NCI-H69 (cell line): ENCODE data around the gene MDH2.
"Not testable (repeated sequence)": the region's sequence is repeated elsewhere in the genome, so short reads cannot be mapped to it uniquely, and the experiment has no call there.

Experiments used
- DNase-seq: peaks from one replicate; lab custom pipeline; 2025; lab: John Stamatoyannopoulos, UW

The MDH2 gene, protein sequence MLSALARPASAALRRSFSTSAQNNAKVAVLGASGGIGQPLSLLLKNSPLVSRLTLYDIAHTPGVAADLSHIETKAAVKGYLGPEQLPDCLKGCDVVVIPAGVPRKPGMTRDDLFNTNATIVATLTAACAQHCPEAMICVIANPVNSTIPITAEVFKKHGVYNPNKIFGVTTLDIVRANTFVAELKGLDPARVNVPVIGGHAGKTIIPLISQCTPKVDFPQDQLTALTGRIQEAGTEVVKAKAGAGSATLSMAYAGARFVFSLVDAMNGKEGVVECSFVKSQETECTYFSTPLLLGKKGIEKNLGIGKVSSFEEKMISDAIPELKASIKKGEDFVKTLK

DNA sequence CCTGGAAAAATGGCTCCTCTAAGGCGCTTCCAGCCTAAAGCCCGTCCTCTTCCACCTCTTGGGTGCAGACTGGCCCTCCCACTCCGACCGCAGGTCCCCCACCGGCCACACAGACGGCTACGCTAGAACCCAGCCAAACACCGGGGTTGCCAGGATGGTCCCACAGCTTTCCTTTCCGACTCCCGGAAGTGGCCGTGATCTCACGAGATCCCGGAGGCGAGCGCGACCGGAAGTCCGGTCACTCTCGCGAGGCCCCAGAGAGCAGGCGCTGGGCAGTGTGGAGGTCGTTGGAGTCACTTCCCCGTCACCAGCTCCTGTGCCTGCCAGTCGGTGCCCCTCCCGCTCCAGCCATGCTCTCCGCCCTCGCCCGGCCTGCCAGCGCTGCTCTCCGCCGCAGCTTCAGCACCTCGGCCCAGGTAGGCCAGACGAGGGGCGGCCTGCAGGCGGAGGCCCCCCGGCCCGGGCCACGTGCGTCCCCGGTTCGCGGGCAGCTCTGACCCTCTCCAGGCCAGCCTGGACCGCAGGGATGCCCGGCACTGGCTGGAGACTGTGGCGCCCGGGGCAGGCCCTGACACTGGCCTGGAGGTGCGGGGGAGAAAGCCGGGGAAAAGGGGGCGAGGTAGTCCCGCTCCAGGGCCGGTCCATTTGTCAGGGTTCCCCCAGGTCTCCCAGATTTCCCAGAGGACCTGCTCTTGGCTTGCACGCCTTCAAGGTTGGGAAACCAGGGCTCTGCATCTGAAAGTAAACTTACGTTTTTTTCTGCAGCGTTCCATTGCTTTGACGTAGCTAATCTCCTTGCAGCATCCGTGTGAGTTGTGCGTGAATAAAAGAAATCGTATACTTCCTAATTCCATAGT is at the start of gene MDH2, which contains the start of gene STYXL1:
Gene MDH2 (plus strand): TSS at position 296 of the 857 bp plus-strand sequence. CDS start 55 bp downstream, at position 351.
Gene STYXL1 (minus strand): TSS at position 190 of the 857 bp plus-strand sequence. CDS start 17,477 bp downstream, outside the sequence.
- DNase-seq = peak; percentile 98

DNA sequence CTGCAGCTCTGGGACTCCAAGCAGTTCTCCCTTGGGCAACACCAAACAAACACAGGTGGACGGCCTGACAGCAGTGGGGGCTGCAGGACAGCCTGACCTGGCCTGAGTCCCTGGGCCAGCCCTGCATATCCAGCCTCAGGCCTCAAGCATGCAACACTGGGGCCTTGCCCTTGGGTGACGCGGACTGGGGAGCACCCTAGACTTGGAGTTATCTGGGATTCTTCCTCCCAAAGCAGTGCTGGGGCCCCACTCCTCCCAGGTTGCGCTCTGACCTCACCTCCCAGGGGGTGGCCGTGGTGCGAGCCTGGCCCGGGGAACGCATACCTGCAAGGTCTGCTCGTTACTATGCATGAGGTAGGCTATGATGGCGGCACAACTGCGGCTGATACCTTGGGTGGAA is 47.3 kb upstream of the MDH2 start:
- no peak for DNase-seq

DNA sequence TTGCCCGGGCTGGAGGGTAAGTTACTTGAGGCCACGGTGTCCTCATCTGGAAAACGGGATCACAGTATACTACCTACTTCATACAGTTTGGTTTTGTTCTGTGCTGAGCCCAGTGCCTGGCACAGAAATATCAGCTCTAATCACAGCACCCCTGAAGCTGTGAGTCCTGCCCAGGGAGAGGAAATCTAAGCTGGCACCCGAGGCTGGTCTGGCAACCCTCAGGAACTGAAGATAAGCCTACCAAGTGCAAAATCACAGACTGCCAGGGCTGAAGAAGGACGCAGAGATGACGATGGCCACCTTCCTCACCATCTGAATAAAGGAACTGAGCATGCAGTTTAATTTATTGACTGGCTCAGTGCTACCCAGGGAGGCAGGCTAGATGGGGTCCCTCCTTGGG is 45.8 kb upstream of the MDH2 start:
- DNase-seq = no peak

DNA sequence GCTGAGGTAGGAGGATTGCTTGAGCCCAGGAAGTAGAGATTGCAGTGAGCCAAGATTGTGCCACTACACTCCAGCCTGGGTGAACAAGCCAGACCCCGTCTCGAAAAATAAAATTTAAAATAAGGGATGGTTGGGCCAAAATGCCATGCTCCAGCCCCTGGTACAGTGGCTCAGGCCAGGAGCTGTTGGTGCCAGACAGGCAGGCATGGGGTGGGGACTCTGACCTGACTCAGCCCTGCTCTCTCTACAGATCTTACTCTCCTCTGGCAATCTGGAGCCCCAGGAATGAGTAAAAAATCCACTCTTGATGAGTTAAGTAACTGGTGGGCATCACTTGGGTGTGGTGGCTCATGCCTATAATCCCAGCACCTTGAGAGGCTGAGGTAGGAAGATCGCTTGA is 45.1 kb upstream of the MDH2 start:
- DNase-seq = no peak

DNA sequence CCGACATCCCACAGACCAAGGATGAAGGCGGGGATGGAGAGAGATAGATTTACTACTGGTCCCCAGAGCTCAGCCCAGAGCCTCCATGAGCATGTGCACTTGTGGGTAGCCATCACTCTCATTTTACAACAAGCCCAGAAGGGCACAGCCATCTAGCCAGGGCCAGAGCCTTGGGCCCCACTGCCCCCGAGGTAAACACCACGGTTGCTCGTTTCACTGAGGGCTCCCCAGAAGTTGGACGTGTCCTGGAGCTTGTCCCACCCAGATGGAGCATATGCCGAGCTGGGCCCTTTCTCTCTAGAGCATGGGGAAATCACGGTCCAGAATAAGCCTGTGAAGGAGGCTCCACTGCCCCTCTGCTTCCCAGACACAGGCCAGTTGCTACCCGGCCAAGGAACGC is 44.6 kb upstream of the MDH2 start:
- no peak for DNase-seq

DNA sequence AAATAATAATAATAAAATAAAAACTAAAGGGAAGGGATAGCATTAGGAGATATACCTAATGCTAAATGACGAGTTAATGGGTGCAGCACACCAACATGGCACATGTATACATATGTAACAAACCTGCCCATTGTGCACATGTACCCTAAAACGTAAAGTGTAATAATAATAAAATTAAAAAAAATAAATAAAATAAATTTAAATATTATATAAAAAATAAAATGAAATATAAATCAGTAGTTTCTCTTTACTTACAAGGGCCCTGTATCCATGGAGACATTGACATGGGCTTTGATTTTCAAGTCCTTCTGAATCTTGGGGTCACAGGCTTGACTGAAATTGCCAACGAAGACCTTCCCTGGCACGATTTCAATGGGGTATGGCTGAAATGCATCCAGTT is 42.9 kb upstream of the MDH2 start:
- not testable (repeated sequence) for DNase-seq

DNA sequence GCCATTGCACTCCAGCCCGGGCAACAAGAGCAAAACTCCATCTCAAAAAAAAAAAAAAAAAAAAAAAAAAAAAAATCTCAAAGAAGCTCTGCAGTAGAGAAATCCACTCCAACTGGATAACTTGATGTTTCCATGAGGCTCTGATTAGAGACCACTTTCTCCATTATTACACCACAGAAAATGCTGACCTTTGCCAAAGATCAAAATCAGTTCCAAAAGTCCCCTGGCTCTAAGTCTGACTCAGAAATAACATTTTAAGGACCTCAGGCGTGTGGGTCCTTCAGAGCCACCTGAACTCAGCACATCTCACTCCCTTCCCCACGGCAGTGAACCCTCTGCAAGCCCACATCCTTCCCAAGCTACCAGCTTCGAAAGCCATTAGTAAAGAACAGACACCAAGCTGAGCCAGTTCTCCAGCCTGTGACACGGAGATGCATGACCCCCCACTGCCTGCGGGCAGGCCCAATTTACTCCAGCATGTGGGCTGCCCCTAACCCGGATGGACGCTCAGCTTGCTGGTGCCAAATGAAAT is 39.7 kb upstream of the MDH2 start:
- DNase-seq = no peak

DNA sequence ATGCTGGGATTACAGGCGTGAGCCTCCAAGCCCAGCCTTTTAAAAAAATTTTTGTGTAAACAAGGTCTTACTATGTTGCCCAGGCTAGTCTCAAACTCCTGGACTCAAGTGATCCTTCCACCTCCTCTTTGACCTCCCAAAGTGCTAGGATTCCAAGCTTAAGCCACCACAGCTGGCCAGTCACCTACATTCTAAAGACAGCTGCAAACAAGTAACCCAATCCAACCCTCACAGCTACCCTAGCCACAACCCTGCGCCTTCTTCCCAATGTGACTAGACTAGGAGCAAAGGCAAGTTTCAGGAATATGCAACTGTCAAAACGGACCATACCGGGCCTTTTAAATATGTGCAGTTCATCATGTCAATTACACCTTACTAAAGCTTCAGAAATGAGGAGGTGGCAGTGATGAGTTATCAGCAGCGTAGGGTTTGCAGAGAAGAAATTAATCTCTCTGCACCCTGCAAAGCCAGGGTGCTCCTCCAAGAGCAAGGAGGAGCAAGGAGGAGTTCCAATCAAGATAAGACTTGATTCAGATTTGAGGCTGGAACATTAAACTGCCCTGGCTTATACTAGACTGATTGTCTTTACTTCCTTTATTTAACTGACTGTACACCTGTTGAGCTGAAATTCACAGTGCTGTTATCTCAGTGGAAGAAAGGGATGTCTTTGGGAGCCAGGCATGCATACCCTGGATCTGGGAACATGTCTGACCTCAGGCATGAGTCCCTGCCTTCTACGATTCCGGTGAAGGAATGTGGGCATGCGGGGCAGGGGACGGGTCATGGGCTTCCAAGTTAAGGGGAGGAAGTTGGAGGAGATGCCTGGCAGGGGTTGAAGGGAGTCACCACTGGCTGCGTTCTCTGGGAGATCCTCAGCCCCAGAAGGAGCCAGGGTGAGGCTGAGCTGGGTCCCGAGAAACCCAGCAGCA is 38.0 kb upstream of the MDH2 start:
- no peak for DNase-seq

DNA sequence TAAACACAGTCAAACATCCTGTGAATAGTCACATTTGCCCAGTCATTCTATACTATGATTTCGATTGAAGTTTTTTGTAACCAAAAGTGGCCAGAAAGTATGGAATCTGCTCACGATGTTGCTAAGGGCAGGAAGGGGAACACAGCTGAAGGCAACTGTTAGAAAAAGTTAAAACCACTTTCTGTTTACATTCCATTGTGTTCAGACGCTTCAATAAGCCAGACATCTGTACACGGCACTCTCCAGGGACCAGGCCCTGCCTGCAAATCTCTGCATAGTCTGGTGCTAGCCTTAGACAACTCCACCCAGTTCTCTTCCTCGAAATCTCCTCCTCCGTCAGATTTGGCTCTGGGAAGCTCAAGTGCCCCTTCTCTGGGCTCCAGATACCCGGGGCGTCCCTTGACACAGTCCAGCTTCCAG is 36.5 kb upstream of the MDH2 start:
- peak; percentile 19 for DNase-seq

DNA sequence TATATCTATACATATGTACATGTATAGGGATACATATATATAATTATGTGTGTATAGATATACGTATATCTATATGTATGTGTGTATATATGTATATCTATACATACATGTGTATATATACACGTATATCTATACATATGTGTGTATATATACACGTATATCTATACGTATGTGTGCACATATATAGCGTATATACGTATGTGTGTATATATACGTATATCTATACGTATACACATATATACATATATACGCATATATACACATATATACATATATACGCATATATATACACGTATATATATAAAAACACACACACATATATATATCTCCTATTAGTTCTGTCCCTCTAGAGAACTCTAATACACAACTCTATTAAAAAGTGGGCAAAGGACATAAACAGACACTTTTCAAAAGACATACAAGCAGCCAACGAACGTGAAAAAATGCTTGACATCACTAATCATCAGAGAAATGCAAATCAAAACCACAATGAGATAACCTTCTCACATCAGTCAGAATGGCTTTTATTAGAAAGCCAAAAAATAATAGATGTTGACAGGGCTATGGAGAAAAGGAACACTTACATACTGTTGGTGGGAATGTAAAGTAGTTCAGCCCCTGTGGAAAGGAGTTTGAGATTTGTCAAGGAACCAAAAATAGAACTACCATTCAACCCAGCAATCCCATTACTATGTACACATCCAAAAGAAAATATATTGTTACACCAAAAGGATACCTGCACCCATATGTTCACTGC is 31.5 kb upstream of the MDH2 start:
- DNase-seq = no peak

DNA sequence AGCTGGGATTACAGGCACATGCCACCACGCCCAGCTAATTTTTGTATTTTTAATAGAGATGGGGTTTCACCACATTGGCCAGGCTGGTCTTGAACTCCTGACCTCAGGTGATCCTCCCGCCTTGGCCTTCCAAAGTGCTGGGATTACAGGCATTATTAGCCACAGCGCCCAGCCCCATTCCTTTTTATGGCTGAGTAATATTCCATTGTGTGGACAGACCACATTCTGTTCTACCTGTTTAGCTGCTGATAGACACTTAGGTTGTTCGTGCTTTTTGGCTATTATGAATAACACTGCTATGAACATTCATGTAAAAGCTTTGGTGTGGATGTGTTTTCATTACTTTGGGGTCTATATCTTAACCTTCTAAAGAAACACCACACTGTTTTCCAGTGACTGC is 29.4 kb upstream of the MDH2 start:
- not testable (repeated sequence) for DNase-seq

DNA sequence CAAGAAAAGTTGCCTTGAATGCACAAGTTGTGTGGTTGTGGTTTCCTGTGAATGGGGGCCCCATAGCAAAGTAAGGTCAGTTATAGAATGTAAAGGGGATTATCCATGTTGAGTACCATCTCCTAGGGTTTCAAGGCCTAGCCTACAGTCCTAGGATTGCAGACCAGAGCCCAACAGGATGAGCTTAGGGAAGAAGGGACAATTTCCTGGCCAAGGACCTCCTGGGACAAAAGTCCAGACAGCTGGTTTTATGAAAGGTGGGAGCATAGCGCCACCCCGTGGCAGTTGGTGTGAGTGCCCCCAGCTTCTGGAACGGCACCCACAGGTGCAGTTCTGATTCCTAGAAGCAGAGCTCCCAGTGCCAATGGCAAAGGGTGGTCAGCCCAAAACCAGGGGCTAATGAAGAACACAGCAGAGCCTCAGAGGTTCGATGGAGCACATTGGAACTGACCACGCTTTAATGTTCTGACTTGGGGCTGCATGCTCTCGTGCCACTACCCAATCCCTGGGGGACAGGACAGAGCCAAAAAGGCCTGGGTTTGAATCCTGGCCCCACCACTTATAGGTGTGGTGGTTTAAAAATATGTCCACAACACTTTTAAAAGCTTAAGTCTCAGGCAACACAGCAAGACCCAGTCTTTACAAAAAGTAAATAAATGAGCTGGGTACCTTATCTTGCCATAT is 27.7 kb upstream of the MDH2 start:
- DNase-seq = peak; percentile 78

DNA sequence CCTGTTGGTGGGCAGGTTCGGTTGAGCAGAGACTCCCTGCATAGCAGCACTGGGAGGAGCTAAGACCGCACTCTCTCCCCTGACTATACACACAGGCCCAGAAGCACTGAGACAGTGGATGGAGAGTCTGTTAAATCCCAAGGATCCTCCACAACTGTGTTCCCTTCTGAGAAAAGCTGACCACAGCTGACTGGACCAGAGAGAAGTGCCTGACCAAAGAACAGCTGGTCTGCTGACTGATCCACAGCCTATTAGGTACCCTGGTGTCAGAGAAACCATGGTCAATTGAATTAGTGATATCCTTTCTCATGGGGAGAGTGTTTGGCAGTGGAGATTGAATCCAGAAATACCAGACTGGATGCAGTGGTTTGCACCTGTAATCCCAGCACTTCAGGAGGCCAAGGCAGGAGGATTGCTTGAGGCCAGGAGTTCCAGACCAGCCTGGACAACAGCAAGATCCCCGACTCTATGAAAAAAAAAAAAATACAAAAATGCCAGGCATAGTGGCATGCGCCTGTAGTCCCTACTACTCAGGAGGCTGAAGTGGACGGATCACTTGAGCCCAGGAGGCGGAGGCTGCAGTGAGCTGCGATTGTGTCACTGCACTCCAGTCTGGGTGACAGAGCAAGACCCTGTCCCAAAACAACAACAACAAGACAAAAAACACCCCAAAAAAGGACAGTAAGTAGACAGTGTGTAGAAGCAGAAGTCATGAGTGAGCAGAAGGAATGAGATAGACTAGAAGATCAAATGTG is 25.7 kb upstream of the MDH2 start:
- DNase-seq = no peak

DNA sequence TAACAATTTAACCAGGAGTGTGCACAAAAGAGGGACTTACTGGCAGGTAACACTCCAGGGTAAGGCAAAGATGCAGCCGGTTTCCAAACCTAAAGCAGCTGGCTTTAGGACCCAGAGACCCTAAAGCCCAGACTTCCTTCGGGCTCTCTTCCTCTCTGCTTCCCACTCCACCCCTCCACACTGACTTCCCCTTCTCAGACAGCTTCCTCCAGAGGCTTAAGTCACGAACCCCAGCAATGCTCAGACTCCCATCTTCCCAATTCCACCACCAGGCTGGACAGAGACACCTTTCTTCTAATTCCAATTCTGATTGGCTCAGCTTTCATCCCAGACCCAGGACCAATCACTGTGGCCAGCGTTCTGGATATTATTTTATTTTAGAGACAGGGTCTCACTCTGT is 24.9 kb upstream of the MDH2 start:
- peak; percentile 39 for DNase-seq

DNA sequence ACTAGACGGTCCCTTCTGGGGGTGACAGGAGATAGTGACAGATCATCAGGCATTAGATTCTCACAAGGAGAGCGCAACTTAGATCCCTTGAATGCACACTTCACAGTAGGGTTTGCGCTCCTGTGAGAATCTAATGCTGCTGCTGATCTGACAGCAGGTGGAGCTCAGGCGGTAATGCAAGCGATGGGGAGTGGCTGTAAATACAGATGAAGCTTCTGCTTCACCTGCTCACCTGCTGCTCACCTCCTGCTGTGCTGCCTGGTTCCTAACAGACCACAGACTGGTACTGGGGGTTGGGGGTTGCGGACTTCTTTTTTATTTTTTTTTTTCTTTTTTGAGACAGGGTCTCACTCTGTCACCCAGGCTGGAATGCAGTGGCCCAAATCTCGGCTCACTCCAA is 18.2 kb upstream of the MDH2 start:
- DNase-seq = peak; percentile 48

DNA sequence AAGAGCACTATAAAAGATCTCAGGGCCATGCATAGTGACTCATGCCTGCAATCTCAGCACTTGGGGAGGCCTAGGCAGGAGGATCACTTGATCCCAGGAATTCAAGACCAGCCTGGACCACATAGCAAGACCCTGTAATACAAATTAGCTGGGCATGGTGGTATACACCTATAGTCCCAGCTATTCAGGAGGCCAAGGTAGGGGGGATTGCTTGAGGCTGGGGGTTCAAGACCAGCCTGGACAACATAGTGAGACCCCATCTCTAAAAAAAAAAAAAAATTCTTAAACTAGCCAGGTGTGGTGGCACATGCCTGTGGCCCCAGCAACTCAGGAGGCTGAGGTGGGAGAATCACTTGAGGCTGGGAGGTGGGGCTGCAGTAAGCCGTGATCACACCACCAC is 15.9 kb upstream of the MDH2 start:
- DNase-seq = no peak

DNA sequence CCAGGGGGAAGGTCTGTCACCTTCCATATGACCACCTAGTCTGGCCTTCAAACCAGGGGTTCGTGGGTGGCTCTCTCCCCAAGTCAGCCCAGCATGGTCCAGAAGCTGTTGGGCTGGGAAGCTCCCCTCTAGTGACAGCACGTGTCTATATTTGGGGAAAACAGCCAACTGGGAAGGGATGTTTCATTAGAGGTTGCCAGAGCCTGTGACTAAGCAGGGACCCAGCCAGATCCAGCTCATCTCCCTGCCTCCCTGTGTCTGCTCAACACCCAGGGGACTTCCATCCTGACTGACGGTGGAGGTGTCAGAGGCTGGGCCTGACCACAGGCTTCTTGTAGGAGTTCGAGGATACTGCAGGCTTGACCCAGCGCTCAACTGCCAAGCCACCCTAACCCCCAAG is 10.6 kb upstream of the MDH2 start:
- no peak for DNase-seq

DNA sequence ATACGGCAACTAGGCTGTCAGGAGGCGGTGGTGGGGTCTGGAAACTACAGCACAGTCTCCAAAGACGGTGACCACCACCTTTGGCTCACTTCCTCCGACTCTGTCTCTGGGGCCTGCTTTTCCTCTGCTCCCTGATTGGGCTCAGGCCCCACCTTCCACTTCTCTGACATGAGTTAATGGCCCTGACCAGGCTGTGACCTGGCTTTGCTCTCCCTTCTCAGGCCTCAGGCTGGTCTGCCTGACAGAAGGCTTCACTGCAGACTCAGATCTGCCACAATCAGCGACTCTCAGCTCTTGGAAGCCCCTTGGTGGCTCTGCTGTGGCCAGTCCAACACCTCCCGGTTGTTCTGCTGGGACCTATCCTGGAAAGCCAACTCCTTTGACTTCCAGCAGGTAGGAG is 7.8 kb upstream of the MDH2 start:
- no peak for DNase-seq

DNA sequence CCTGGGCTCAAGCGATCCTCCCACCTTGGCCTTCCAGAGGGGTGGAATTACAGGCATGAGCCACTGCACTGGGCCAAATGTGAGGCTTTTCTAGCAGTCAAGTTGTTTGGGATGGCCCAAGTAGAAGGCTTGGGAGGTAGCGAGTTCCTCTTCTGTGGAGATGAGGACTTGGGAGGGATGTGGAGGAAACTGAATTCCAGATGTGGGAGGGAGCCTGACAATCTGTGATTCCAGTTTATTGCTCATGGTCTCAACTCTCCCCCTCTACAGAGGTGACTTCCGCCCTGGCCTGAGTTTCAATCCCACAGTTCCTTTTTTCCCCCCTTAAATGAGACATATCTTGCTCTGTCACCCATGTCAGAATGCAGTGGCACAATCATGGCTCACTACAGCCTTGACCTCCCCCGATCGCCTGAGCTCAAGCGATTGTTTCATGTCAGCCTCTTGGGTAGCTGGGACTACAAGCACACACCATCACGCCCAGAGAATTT is 3.5 kb upstream of the MDH2 start:
- DNase-seq = no peak
